RPMI7951 (cell line): ENCODE results near the gene TSPEAR. TPM values are rescaled to one million over a fixed set of nuclear protein-coding genes. Genes with fewer than 3 reads are reported as not detected.
"Not testable (repeated sequence)": the region's sequence is repeated elsewhere in the genome, so short reads cannot be mapped to it uniquely, and the experiment has no call there.

Experiments used
- DNase-seq: peaks from one replicate; pipeline ENCODE4 v3.0.0-alpha.2; 2012; ENCODE audit warnings: low read depth
- total RNA-seq: library from RNA; depleted of rRNA; stranded (reverse); fragments of >200 nt; shearing (Covaris generic); gene quantifications from 2 replicates; pipeline ENCODE4 v1.2.3, GENCODE V29; 2014

TSPEAR gene
- total RNA-seq, 1 experiment from 2014 or later = not detected

DNA sequence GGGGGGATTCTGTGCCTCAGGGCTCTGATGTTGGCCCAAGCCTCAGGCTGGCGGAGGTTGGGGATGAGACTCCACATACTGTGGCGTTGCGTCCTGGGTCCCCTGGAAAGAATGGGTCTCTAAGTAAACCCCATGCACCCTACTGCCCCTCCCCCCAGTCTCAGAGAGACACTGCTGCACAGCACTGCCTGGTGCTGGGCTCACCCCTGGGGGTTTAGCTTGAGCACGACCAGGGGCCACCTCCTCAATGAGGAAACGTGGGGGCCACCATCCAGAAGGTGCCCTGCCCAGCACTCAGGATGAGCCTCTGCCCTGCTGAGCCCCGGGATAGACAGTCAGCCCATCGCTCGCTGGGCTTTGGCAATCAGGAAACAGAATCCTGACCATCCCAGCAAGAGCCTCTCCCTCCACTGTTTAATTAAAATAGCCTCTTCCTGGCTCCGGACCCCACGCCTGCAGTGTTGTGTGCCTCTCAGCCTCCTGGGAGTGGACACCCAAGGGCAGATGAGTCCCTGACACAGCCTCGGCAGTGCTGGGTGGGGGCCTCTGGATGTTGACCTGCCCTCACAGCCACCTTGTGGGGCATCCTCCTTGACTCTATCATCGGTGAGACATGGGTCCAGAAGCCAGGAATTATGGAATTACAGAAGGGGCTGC lies 141.4 kb downstream of the TSPEAR start:
- no peak for DNase-seq

DNA sequence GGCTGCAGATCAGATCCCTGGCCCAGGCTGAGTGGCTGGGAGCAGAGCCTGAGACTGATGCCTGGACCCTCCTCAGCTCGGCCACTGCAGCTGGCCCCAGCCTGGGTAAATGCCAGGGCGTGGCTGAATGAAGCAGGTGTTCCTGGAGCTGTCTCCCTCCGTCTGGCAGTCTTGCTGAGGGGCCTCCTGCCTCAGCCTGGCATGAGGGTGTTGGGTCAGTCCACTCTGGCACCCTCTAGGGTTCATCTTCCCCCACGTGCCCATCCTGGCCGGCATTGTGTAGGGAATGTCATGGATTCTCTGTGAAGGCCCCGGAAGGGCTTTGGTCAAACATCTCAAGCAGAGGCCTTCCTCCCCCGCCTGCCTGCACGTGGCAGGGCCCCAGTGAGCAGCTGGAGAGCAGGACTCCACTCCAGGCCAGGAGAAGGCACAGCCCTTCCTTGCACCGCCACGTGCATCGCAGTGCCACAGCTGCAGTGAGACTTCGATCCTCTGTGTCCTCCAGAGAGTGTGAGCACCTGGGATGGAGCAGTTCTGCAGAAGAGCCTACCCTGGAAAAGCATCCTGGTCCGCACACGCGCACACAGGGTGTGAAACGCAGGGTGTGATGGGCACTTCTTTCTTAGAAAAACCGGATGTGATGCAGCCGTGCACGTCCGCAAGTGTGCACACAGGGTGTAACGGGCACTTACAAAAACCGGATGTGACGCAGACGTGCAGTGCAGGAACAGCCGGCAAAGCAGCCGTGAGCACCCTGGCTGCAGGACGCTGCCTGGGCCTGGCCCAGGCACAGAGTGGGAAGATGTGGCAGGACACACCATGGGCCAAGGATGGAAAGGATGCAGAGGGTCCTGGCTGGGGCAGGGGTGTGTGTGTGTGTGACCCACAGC lies 142.5 kb downstream of the TSPEAR start:
- peak; percentile 16 for DNase-seq

- DNase-seq = no peak
Measured at GRCh38 chr21:44568261-44568660, 143.1 kb downstream of the TSPEAR start.

DNA sequence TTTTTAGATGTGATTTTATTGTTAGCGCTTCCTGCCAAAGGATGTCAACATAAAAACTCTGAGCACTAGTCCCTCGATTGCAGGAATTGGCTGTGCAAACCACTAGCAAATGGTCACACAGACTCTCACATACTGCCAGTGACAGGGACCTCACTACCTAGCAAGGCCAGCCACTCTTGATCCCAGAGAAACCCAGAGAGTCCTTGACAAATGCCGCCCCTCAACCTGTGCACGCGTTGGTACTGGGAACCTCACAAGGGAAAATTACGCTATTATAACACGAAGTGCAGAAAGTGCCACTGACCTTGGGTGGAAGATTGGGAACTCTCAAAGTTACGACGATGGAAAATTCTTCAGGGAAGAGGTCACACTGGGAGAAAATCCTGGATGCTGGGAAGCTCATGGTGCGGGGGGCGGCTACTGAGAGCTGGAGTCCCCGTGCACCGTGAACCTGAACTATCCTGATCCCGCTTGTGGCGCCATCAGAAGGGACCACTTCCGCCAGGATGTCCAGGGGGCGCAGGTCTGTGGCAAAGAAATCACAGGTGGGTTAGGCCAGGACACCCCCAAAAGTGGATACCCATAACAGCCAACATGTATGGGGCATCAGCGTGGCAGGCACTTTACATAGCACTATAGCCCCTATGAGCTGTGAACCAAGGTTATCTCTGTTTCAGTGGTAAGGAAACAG lies 143.7 kb downstream of the TSPEAR start:
- DNase-seq = no peak

- no peak for DNase-seq
Measured at GRCh38 chr21:44566403-44566802, 145.0 kb downstream of the TSPEAR start.

DNA sequence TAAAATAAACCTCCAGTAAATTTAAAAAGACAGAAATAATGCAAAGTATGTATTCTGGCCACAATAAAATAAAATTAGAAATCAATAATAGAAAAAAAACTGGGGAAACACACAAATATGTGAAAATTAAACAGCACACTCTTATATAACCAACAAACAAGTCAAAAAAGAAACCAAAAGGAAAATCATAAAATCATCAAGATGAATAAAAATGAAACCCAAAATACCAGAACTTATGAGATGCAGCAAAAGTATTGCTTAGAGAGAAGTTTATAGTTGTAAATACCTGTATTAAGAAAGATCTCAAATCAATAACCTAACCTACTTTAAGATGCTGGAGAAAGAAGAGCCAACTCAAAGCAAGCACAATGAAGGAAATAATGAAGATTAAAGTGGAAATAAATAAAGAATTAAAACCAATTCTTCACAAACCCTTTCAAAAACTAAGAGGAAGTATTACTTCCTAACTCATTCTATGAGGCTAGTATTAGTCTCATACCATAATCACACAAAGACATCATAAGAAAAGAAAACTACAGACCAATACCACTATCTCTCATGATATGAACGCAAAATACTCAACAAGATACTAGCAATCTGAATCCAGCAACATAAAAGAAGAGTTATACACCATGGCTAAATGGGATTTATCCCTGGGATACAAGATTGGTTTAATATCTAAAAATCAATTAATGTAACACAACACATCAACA lies 146.3 kb downstream of the TSPEAR start:
- DNase-seq = no peak

- DNase-seq = no peak
Measured at GRCh38 chr21:44564099-44564498, 147.3 kb downstream of the TSPEAR start.

DNA sequence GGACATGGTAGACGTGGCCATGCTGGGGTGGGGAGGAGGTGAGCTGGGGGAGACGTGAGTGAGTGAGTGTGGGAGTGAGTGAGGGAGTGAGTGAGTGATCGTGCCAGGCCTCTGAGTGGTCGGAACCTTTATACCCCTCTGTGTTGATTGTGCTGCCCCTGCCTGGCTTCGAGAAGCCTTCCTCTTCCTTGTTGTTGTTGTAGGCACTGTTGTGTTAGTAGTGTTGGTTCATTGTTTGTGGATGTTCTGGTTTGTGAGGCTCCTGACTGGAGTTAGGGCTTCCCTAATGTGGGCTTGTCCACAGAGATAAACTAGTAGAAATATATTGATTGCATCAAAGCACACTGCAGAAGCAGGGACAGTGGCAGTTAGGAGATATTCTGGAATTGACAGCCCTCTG lies 152.7 kb downstream of the TSPEAR start, which contains the start of gene KRTAP10-3:
Gene KRTAP10-3 (minus strand): TSS at position 101 of the 400 bp plus-strand sequence. CDS start 80 bp downstream, at position 21.
- DNase-seq = no peak

DNA sequence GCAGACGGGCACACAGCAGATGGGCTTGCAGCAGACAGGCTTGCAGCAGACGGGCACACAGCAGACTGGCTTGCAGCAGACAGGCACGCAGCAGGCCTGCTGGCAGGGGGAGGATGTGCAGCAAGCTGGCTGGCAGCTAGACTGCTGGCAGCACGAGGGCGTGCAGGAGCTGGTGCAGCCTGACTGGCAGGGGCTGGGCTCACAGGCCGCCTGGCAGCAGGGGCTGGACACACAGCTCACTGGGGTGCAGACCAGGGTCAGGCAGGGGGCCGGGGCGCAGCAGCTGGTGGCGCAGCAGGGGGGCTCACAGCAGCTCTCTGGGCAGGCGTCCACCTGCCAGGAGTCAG lies 153.1 kb downstream of the TSPEAR start:
- DNase-seq = not testable (repeated sequence)

DNA sequence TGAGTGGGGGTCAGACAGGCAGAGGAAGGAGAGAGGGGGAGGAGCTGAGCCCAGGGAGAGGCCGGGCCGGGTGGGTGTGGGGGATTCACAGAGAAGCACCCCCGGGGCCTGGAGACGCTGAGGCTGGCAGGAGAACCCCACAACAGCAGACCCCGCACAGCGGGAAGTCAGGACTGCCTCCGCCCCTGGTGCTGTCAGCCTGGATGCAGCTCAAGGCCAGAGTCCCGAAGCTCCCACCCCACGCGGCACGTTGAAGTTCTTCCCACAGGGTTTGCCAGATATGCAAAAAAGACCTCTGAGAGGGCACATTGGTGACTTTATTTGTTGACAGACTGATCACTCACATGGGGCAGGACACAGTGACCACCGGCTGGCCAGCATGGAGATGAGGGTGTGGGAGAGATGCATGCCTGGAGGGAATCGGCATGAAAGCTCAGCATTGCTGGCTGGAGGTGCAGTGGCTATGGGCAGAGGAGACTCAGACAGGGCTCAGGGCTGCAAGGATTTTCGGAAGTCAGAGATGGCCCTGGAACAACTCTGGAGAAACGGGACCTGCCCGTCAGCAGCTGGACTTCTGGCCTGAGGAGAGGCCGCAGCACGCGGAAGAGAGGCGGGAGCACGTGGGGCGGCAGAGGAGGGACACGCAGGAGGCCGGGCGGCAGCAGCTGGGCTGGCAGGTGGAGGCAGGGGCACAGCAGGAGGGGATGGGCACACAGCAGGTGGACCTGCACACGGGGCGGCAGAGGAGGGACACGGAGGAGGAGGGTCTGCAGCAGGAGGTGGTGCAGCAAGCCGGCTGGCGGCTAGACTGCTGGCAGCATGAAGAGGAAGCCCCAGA lies 153.7 kb downstream of the TSPEAR start:
- no peak for DNase-seq

- no peak for DNase-seq
Measured at GRCh38 chr21:44556879-44557278, 154.5 kb downstream of the TSPEAR start.

GRCh38 chr21:44555200-44555875 lies 156.0 kb downstream of the TSPEAR start:
- no peak for DNase-seq

- no peak for DNase-seq
Measured at GRCh38 chr21:44552681-44553080, 158.7 kb downstream of the TSPEAR start.

GRCh38 chr21:44552136-44552535 lies 159.2 kb downstream of the TSPEAR start:
- no peak for DNase-seq

GRCh38 chr21:44551340-44551961 lies 159.9 kb downstream of the TSPEAR start, which contains the start of gene KRTAP10-2:
Gene KRTAP10-2, minus strand, starts transcription at chr21:44551505. Its CDS starts 47 bp downstream, at chr21:44551458.
- no peak for DNase-seq

DNA sequence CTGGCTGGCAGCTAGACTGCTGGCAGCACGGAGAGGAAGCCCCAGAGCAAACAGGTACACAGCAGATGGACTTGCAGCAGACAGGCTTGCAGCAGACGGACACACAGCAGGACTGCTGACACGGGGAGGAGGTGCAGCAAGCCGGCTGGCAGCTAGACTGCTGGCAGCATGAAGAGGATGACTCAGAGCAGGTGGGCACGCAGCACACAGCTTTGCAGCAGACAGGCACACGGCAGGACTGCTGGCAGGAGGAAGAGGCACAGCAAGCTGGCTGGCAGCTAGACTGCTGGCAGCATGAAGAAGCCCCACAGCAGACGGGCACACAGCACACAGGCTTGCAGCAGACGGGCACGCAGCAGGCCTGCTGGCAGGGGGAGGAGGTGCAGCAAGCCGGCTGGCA lies 160.6 kb downstream of the TSPEAR start:
- DNase-seq = no peak

GRCh38 chr21:44550285-44550684 lies 161.1 kb downstream of the TSPEAR start:
- DNase-seq = not testable (repeated sequence)

- DNase-seq = no peak
Measured at GRCh38 chr21:44549525-44550211, 161.7 kb downstream of the TSPEAR start.

GRCh38 chr21:44548922-44549321 lies 162.4 kb downstream of the TSPEAR start:
- DNase-seq = no peak
